Fibroblast of lung (primary cell): ENCODE results near the gene UBE4B. TPM values are rescaled to one million over a fixed set of nuclear protein-coding genes. Genes with fewer than 3 reads are reported as not detected.

Experiments
- DNase-seq, 2 donors: peaks; one replicate each; pipeline versions ENCODE4 v3.0.0 to v3.0.0-alpha.2; 2010; ENCODE audit warnings: low read depth in 2 of 2
- H2AFZ ChIP-seq: 2 replicates; pipeline ENCODE4 v1.5.1; 2012; ENCODE audit warnings: low read length, control low read depth, inconsistent platforms
- H3K27ac ChIP-seq: 2 replicates; pipeline ENCODE4 v1.5.1; 2011; ENCODE audit warnings: low read length, control low read depth; ENCODE audit not compliant: insufficient read depth
- H3K27me3 ChIP-seq: 2 replicates; pipeline ENCODE4 v1.5.1; 2011; ENCODE audit warnings: mild to moderate bottlenecking, low read length; ENCODE audit not compliant: control insufficient read depth, insufficient read depth
- H3K36me3 ChIP-seq: 2 replicates; pipeline ENCODE4 v1.5.1; 2011; ENCODE audit warnings: low read length; ENCODE audit not compliant: control insufficient read depth, insufficient read depth
- H3K4me1 ChIP-seq: 2 replicates; pipeline ENCODE4 v1.5.1; 2011; ENCODE audit warnings: low read length; ENCODE audit not compliant: control insufficient read depth, insufficient read depth; ENCODE audit errors: extremely low read depth
- H3K4me2 ChIP-seq: 2 replicates; pipeline ENCODE4 v1.5.1; 2011; ENCODE audit warnings: low read length, control low read depth; ENCODE audit not compliant: insufficient read depth; ENCODE audit errors: extremely low read depth
- H3K4me3 ChIP-seq, 4 experiments: fragments of 200-600 bp in 1 of 4; sonication (generic) in 1 of 4; replicated peaks in 1 of 4; 2 replicates each; pipeline ENCODE4 v1.5.1; 2011 to 2016; ENCODE audit warnings: low read length in 4 of 4, low read depth in 3 of 4, mild to moderate bottlenecking in 3 of 4, control low read depth in 2 of 4, inconsistent platforms in 1 of 4, mixed read lengths in 1 of 4; ENCODE audit not compliant: insufficient read depth in 1 of 4; ENCODE audit errors: control extremely low read depth in 1 of 4
- H3K79me2 ChIP-seq: 2 replicates; pipeline ENCODE4 v1.5.1; 2012; ENCODE audit warnings: mild to moderate bottlenecking, low read length, inconsistent platforms; ENCODE audit not compliant: control insufficient read depth, insufficient read depth
- H3K9ac ChIP-seq: 2 replicates; pipeline ENCODE4 v1.5.1; 2011; ENCODE audit warnings: mild to moderate bottlenecking, low read length, control low read depth; ENCODE audit not compliant: insufficient read depth
- H3K9me3 ChIP-seq: 2 replicates; pipeline ENCODE4 v1.5.1; 2012; ENCODE audit warnings: low read depth, low read length; ENCODE audit not compliant: control insufficient read depth, insufficient read depth
- H4K20me1 ChIP-seq: 2 replicates; pipeline ENCODE4 v1.5.1; 2011; ENCODE audit warnings: low read length; ENCODE audit not compliant: control insufficient read depth, insufficient read depth; ENCODE audit errors: extremely low read depth
- CTCF ChIP-seq, 2 donors: IDR thresholded peaks in 1 of 2; conservative IDR thresholded peaks in 1 of 2; 1 replicate in 1 of 2; 2 replicates in 1 of 2; pipeline ENCODE4 v1.5.1; 2011 to 2012; ENCODE audit warnings: low read length in 2 of 2, control low read depth in 1 of 2, inconsistent platforms in 1 of 2, low read depth in 1 of 2, mild to moderate bottlenecking in 1 of 2
- EZH2 ChIP-seq: IDR thresholded peaks from 2 replicates; pipeline ENCODE4 v1.5.1; 2012; ENCODE audit warnings: low read length, control low read depth, mild to moderate bottlenecking; ENCODE audit errors: missing control alignments
- polyA plus RNA-seq, 2 donors: library from polyadenylated mRNA; depleted of rRNA in 1 of 2; stranded (reverse) in 1 of 2; unstranded in 1 of 2; fragments of >200 nt; gene quantifications; 2 replicates each; pipeline ENCODE4 v1.2.1, GENCODE V29; 2011 to 2012; ENCODE audit warnings: missing spikeins in 1 of 2
- total RNA-seq: library from RNA; depleted of rRNA; stranded (reverse); fragments of >200 nt; gene quantifications from 2 replicates; pipeline ENCODE4 v1.2.1, GENCODE V29; 2014

Gene UBE4B
- total and polyA plus RNA-seq, 2 donors (not counting 1 experiment from before 2014, with no cell fraction given), result 21.9 to 30.7 TPM

DNA sequence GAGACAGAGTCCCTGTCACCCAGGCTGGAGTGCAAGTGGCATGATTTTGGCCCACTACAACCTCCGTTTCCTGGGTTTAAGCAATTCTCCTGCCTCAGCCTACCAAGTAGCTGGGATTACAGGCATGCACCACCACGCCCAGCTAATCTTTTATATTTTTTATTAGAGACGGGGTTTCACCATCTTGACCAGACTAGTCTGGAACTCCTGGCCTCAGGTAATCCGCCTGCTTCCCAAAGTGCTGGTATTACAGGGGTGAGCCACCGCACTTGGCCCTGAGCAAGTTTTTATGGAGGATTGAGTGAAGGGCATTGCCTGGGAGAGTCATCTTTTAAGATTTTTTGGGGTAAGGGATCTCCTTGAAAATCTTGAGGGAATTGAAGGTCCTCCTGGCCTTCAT is 28.5 kb downstream of the UBE4B start:
- H2AFZ ChIP-seq, result no peak overlapping the region
- TF ChIP-seq EZH2, result no peak
- H4K20me1 ChIP-seq, result peaks cover 2% of the 10 kb centered on the region

GRCh38 chr1:10063878-10064277 is 31.1 kb downstream of the UBE4B start:
- no peaks in the 10 kb centered on the region for H3K9me3 ChIP-seq
- no peak overlapping the region for H3K27ac ChIP-seq
- no peak for TF ChIP-seq EZH2
- no peak for TF ChIP-seq CTCF (conservative IDR thresholded peaks at IDR 0.05 in 1 of 2, IDR thresholded peaks at IDR 0.05 in 1 of 2; ENCODE audit: low read depth in 1 of 2, low read length in 2 of 2)
- H4K20me1 ChIP-seq, result no peaks in the 10 kb centered on the region
- peaks cover 23% of the 10 kb centered on the region for H3K79me2 ChIP-seq
- no peak overlapping the region for H3K4me2 ChIP-seq
- DNase-seq, result no peak
- no peaks in the 10 kb centered on the region for H3K36me3 ChIP-seq
- no peak overlapping the region for H2AFZ ChIP-seq
- no peaks in the 10 kb centered on the region for H3K27me3 ChIP-seq
- no peak overlapping the region for H3K4me3 ChIP-seq
- no peak overlapping the region for H3K9ac ChIP-seq
- H3K4me1 ChIP-seq, result peaks cover 10% of the 10 kb centered on the region

More for the DNA sequence above, 28.5 kb downstream of the UBE4B start:
- H3K79me2 ChIP-seq, result peaks cover 31% of the 10 kb centered on the region
- H3K27ac ChIP-seq, result no peak overlapping the region
- H3K27me3 ChIP-seq, result no peaks in the 10 kb centered on the region
- H3K36me3 ChIP-seq, result no peaks in the 10 kb centered on the region
- peaks cover 12% of the 10 kb centered on the region for H3K4me1 ChIP-seq
- H3K4me3 ChIP-seq, result no peak overlapping the region
- no peak overlapping the region for H3K4me2 ChIP-seq
- no peak overlapping the region for H3K9ac ChIP-seq
- DNase-seq, result no peak
- H3K9me3 ChIP-seq, result no peaks in the 10 kb centered on the region

- Histone ChIP-seq H3K36me3 (no peaks in the 10 kb centered on the region), H3K9ac (no peak overlapping the region), H3K4me3 (no peak overlapping the region), H4K20me1 (no peaks in the 10 kb centered on the region), H3K27me3 (no peaks in the 10 kb centered on the region), H3K4me2 (no peak overlapping the region), H3K4me1 (peaks cover 10% of the 10 kb centered on the region), H3K27ac (peak overlapping the region; percentile 52), H2AFZ (no peak overlapping the region), H3K79me2 (peaks cover 15% of the 10 kb centered on the region), H3K9me3 (no peaks in the 10 kb centered on the region)
- DNase-seq, result peak in 1 of 2 donors; percentile 26
- no peak for TF ChIP-seq CTCF (conservative IDR thresholded peaks at IDR 0.05 in 1 of 2, IDR thresholded peaks at IDR 0.05 in 1 of 2; ENCODE audit: low read depth in 1 of 2, low read length in 2 of 2)
Measured at GRCh38 chr1:10064416-10065343, 31.9 kb downstream of the UBE4B start.
